ENCODE data around the gene PDGFA.

The PDGFA gene

GRCh38 chr7:562789-563628 lies 43.4 kb upstream of the PDGFA start:
- no peak for TF ChIP-seq CTCF (conservative IDR thresholded peaks at IDR 0.05; ENCODE audit: low read depth, low read length)
- no peak for DNase-seq (ENCODE audit: low read depth)
- no peak overlapping the region for H3K4me3 ChIP-seq (ENCODE audit: low read depth, low read length)

GRCh38 chr7:562374-562675 lies 42.7 kb upstream of the PDGFA start:
- no peak overlapping the region for H3K4me3 ChIP-seq (ENCODE audit: low read depth, low read length)
- DNase-seq (ENCODE audit: low read depth) = no peak
- no peak for TF ChIP-seq CTCF (conservative IDR thresholded peaks at IDR 0.05; ENCODE audit: low read depth, low read length)

- no peak for DNase-seq (ENCODE audit: low read depth)
- no peak for TF ChIP-seq CTCF (conservative IDR thresholded peaks at IDR 0.05; ENCODE audit: low read depth, low read length)
- no peak overlapping the region for H3K4me3 ChIP-seq (ENCODE audit: low read depth, low read length)
Measured at GRCh38 chr7:561631-562373, 42.2 kb upstream of the PDGFA start.

- no peak overlapping the region for H3K4me3 ChIP-seq (ENCODE audit: low read depth, low read length)
- no peak for TF ChIP-seq CTCF (conservative IDR thresholded peaks at IDR 0.05; ENCODE audit: low read depth, low read length)
- DNase-seq (ENCODE audit: low read depth) = no peak
Measured at GRCh38 chr7:560966-561630, 41.5 kb upstream of the PDGFA start.

- no peak for TF ChIP-seq CTCF (conservative IDR thresholded peaks at IDR 0.05; ENCODE audit: low read depth, low read length)
- H3K4me3 ChIP-seq (ENCODE audit: low read depth, low read length) = no peak overlapping the region
- no peak for DNase-seq (ENCODE audit: low read depth)
Measured at GRCh38 chr7:559396-559705, 39.7 kb upstream of the PDGFA start.

GRCh38 chr7:557558-557881 lies 37.9 kb upstream of the PDGFA start:
- no peak overlapping the region for H3K4me3 ChIP-seq (ENCODE audit: low read depth, low read length)
- TF ChIP-seq CTCF (conservative IDR thresholded peaks at IDR 0.05; ENCODE audit: low read depth, low read length) = no peak
- DNase-seq (ENCODE audit: low read depth) = no peak
